HEK293 (cell line): ENCODE data around the gene SLFNL1.

Source experiments
- CTCF ChIP-seq: fragments of 450-650 bp; formaldehyde crosslinking; IDR thresholded peaks from 2 replicates; pipeline ENCODE4 v1.5.1; 2016; ENCODE audit warnings: missing biosample characterization, missing genetic modification characterization
- GLI4 ChIP-seq: fragments of 450-650 bp; formaldehyde crosslinking; IDR thresholded peaks from 2 replicates; pipeline ENCODE4 v1.5.1; 2016; ENCODE audit warnings: missing biosample characterization, missing genetic modification characterization
- INSM2 ChIP-seq: fragments of 450-650 bp; formaldehyde crosslinking; IDR thresholded peaks from 2 replicates; pipeline ENCODE4 v1.5.1; 2016; ENCODE audit warnings: missing biosample characterization, missing genetic modification characterization
- OSR2 ChIP-seq: fragments of 450-650 bp; formaldehyde crosslinking; IDR thresholded peaks from 2 replicates; pipeline ENCODE4 v1.5.1; 2016; ENCODE audit warnings: missing biosample characterization, missing genetic modification characterization
- SETDB1 ChIP-seq: IDR thresholded peaks from one replicate; pipeline ENCODE4 v1.6.1; 2017; ENCODE audit warnings: mild to moderate bottlenecking, low read length, moderate library complexity, mixed read lengths; ENCODE audit not compliant: insufficient read length
- ZNF560 ChIP-seq: fragments of 450-650 bp; formaldehyde crosslinking; IDR thresholded peaks from 2 replicates; pipeline ENCODE4 v1.5.1; 2017; ENCODE audit warnings: missing biosample characterization, missing genetic modification characterization, borderline replicate concordance
- TF ChIP-seq, protein P1 (sequence below): fragments of 450-650 bp; formaldehyde crosslinking; IDR thresholded peaks from 2 replicates; pipeline ENCODE4 v1.5.1; 2017; ENCODE audit warnings: missing biosample characterization, mild to moderate bottlenecking, missing genetic modification characterization, moderate library complexity

DNA sequence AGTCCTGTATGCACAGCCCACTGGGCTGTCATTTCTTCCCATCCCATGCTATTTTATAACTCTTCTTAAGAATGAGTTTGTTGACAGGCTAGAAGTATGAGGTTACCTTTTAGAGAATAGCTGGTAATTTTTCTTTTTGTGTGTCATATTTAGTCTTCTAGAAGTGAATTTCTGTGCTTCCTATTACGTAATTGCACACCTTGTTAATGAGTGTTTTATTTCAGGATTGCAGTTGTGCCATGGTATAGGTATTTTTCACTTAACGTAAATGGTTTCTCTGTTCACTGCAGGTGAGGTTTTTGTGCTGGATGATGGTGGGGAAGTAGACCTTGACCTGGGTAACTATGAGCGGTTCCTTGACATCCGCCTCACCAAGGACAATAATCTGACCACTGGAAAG, 37.0 kb downstream of the SLFNL1 start:
- TF ChIP-seq CTCF, result no peak
- TF ChIP-seq INSM2 (tag by site-specific recombination), result no peak
- no peak for TF ChIP-seq GLI4 (tag by site-specific recombination)
- no peak for TF ChIP-seq OSR2 (tag by site-specific recombination)
- TF ChIP-seq SETDB1, result no peak
- TF ChIP-seq ZNF560 (tag by site-specific recombination), result no peak
- TF ChIP-seq, protein P1, sequence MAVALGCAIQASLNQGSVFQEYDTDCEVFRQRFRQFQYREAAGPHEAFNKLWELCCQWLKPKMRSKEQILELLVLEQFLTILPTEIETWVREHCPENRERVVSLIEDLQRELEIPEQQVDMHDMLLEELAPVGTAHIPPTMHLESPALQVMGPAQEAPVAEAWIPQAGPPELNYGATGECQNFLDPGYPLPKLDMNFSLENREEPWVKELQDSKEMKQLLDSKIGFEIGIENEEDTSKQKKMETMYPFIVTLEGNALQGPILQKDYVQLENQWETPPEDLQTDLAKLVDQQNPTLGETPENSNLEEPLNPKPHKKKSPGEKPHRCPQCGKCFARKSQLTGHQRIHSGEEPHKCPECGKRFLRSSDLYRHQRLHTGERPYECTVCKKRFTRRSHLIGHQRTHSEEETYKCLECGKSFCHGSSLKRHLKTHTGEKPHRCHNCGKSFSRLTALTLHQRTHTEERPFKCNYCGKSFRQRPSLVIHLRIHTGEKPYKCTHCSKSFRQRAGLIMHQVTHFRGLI (tag by site-specific recombination), result no peak
